KMS-11 (cell line): ENCODE data around the gene SPACA4.

ENCODE experiments used
- H2AFZ ChIP-seq: fragments of 200-600 bp; sonication (generic); 2 replicates; pipeline ENCODE4 v1.6.1; 2016; ENCODE audit warnings: antibody characterized with exemption, mixed run types, low read depth
- H3K27ac ChIP-seq: fragments of 200-600 bp; sonication (generic); 2 replicates; pipeline ENCODE4 v1.6.1; 2016; ENCODE audit warnings: mild to moderate bottlenecking, mixed run types
- H3K27me3 ChIP-seq: fragments of 200-600 bp; sonication (generic); 2 replicates; pipeline ENCODE4 v1.6.1; 2017; ENCODE audit warnings: mild to moderate bottlenecking, low read depth, mixed run types, moderate library complexity; ENCODE audit not compliant: insufficient read depth
- H3K36me3 ChIP-seq: fragments of 200-600 bp; sonication (generic); 2 replicates; pipeline ENCODE4 v1.6.1; 2017; ENCODE audit warnings: mild to moderate bottlenecking, mixed run types; ENCODE audit not compliant: insufficient read depth
- H3K4me1 ChIP-seq: fragments of 200-600 bp; sonication (generic); 2 replicates; pipeline ENCODE4 v1.6.1; 2016; ENCODE audit warnings: mild to moderate bottlenecking, low read depth, mixed run types; ENCODE audit not compliant: poor library complexity, severe bottlenecking
- H3K4me2 ChIP-seq: fragments of 200-600 bp; sonication (generic); 2 replicates; pipeline ENCODE4 v1.7.0; 2016; ENCODE audit warnings: mild to moderate bottlenecking, mixed run types
- H3K4me3 ChIP-seq: fragments of 200-600 bp; sonication (generic); IDR thresholded peaks from 2 replicates; pipeline ENCODE4 v1.6.1; 2017; ENCODE audit warnings: low read depth, low read length, mixed read lengths; ENCODE audit not compliant: insufficient read depth
- H3K79me2 ChIP-seq: fragments of 200-600 bp; sonication (generic); 2 replicates; pipeline ENCODE4 v1.6.1; 2016; ENCODE audit warnings: low read depth, mixed run types; ENCODE audit not compliant: insufficient read depth
- H3K9ac ChIP-seq: fragments of 200-600 bp; sonication (generic); 2 replicates; pipeline ENCODE4 v1.6.1; 2016; ENCODE audit warnings: mild to moderate bottlenecking, mixed run types
- H4K20me1 ChIP-seq: fragments of 200-600 bp; sonication (generic); 2 replicates; pipeline ENCODE4 v1.6.1; 2016; ENCODE audit warnings: mild to moderate bottlenecking, mixed run types; ENCODE audit not compliant: insufficient read depth
- CTCF ChIP-seq: fragments of 200-600 bp; sonication (generic); conservative IDR thresholded peaks from 2 replicates; pipeline ENCODE4 v1.6.1; 2017; ENCODE audit warnings: low read depth, mild to moderate bottlenecking, antibody characterized with exemption, low read length, moderate library complexity, mixed read lengths

SPACA4 gene

GRCh38 chr19:48595171-48595570 is 11.4 kb upstream of the SPACA4 start:
- Histone ChIP-seq H3K4me3 (no peak overlapping the region), H3K27ac (no peak overlapping the region), H4K20me1 (no peaks in the 10 kb centered on the region), H3K36me3 (no peaks in the 10 kb centered on the region), H3K9ac (no peak overlapping the region), H3K27me3 (peaks cover 89% of the 10 kb centered on the region), H3K4me2 (no peak overlapping the region), H3K4me1 (no peaks in the 10 kb centered on the region), H3K79me2 (no peaks in the 10 kb centered on the region), H2AFZ (no peak overlapping the region)
- no peak for TF ChIP-seq CTCF

- Histone ChIP-seq H3K4me2 (no peak overlapping the region), H3K4me3 (no peak overlapping the region), H3K36me3 (no peaks in the 10 kb centered on the region), H4K20me1 (no peaks in the 10 kb centered on the region), H2AFZ (no peak overlapping the region), H3K27me3 (peaks cover 88% of the 10 kb centered on the region), H3K9ac (no peak overlapping the region), H3K4me1 (no peaks in the 10 kb centered on the region), H3K27ac (no peak overlapping the region), H3K79me2 (no peaks in the 10 kb centered on the region)
- TF ChIP-seq CTCF, result no peak
These were observed 10.7 kb upstream of the SPACA4 start for GRCh38 chr19:48595833-48596232.

GRCh38 chr19:48596237-48596636 is 10.3 kb upstream of the SPACA4 start:
- H3K4me1 ChIP-seq, result no peaks in the 10 kb centered on the region
- H3K27me3 ChIP-seq, result peaks cover 87% of the 10 kb centered on the region
- no peaks in the 10 kb centered on the region for H3K36me3 ChIP-seq
- H2AFZ ChIP-seq, result no peak overlapping the region
- no peak overlapping the region for H3K4me3 ChIP-seq
- no peaks in the 10 kb centered on the region for H3K79me2 ChIP-seq
- no peak overlapping the region for H3K9ac ChIP-seq
- no peaks in the 10 kb centered on the region for H4K20me1 ChIP-seq
- H3K27ac ChIP-seq, result no peak overlapping the region
- no peak for TF ChIP-seq CTCF
- H3K4me2 ChIP-seq, result no peak overlapping the region

GRCh38 chr19:48596679-48597465 is 9.7 kb upstream of the SPACA4 start:
- H3K4me2 ChIP-seq, result no peak overlapping the region
- H3K79me2 ChIP-seq, result no peaks in the 10 kb centered on the region
- no peak overlapping the region for H3K4me3 ChIP-seq
- H4K20me1 ChIP-seq, result no peaks in the 10 kb centered on the region
- no peak overlapping the region for H2AFZ ChIP-seq
- H3K9ac ChIP-seq, result no peak overlapping the region
- H3K27me3 ChIP-seq, result peaks cover 85% of the 10 kb centered on the region
- H3K4me1 ChIP-seq, result no peaks in the 10 kb centered on the region
- no peak overlapping the region for H3K27ac ChIP-seq
- H3K36me3 ChIP-seq, result no peaks in the 10 kb centered on the region
- no peak for TF ChIP-seq CTCF
